AML-193 (cell line): ENCODE measurements around the gene ERBB3.
"Not testable (repeated sequence)": the region's sequence is repeated elsewhere in the genome, so short reads cannot be mapped to it uniquely, and the experiment has no call there.

Experiments used
- DNase-seq, 2 experiments: peaks; one replicate each; lab custom pipeline; 2025; lab: John Stamatoyannopoulos, UW

ERBB3 gene

GRCh38 chr12:56079723-56080555, at the start of gene ERBB3:
TSS of gene ERBB3 (plus strand) at chr12:56080165. CDS start at chr12:56080301, 136 bp downstream.
- DNase-seq, result peak; percentile 7 to 22

GRCh38 chr12:56031987-56032386, 48.0 kb upstream of the ERBB3 start:
- DNase-seq, result no peak

- DNase-seq, result no peak
Measured at GRCh38 chr12:56034586-56035332, 45.2 kb upstream of the ERBB3 start.

- no peak for DNase-seq
Measured at GRCh38 chr12:56037161-56037560, 42.8 kb upstream of the ERBB3 start.

GRCh38 chr12:56038022-56038655, 41.8 kb upstream of the ERBB3 start:
- DNase-seq, result no peak

- DNase-seq, result no peak
Measured at GRCh38 chr12:56040151-56040550, 39.8 kb upstream of the ERBB3 start.

GRCh38 chr12:56040963-56041551, 38.9 kb upstream of the ERBB3 start:
- no peak for DNase-seq

GRCh38 chr12:56041552-56042429, 38.2 kb upstream of the ERBB3 start, which contains the start of gene RPS26:
TSS of gene RPS26 (plus strand) at chr12:56041918. CDS start at chr12:56042167, 249 bp downstream.
- peak; percentile 97 to 98 for DNase-seq

- DNase-seq, result not testable (repeated sequence)
Measured at GRCh38 chr12:56042430-56042813, 37.5 kb upstream of the ERBB3 start.

- DNase-seq, result no peak
Measured at GRCh38 chr12:56042843-56043242, 37.1 kb upstream of the ERBB3 start.

- no peak for DNase-seq
Measured at GRCh38 chr12:56046027-56046780, 33.8 kb upstream of the ERBB3 start.

GRCh38 chr12:56053407-56053893, 26.5 kb upstream of the ERBB3 start:
- DNase-seq, result no peak

- not testable (repeated sequence) for DNase-seq
Measured at GRCh38 chr12:56059964-56060363, 20.0 kb upstream of the ERBB3 start.

- DNase-seq, result no peak
Measured at GRCh38 chr12:56061982-56062381, 18.0 kb upstream of the ERBB3 start.

GRCh38 chr12:56062996-56063395, 17.0 kb upstream of the ERBB3 start:
- no peak for DNase-seq

- DNase-seq, result no peak
Measured at GRCh38 chr12:56071648-56072047, 8.3 kb upstream of the ERBB3 start.

- no peak for DNase-seq
Measured at GRCh38 chr12:56074396-56074795, 5.6 kb upstream of the ERBB3 start.

GRCh38 chr12:56077966-56078365, 2.0 kb upstream of the ERBB3 start:
- DNase-seq, result not testable (repeated sequence)

GRCh38 chr12:56078427-56078826, 1.5 kb upstream of the ERBB3 start:
- no peak for DNase-seq
